Parathyroid adenoma (tissue), 2 donors: Measurements from ENCODE around the gene MAD1L1.

ENCODE experiments used
- H2AFZ ChIP-seq: fragments of 300-600 bp; sonication (generic); one replicate; pipeline ENCODE4 v1.7.0; 2017; ENCODE audit warnings: antibody characterized with exemption, mild to moderate bottlenecking
- H3K27ac ChIP-seq: fragments of 300-600 bp; sonication (generic); one replicate; pipeline ENCODE4 v1.7.0; 2017
- H3K27me3 ChIP-seq: fragments of 300-600 bp; sonication (generic); one replicate; pipeline ENCODE4 v1.7.0; 2017; ENCODE audit warnings: low read length; ENCODE audit not compliant: control insufficient read depth, insufficient read depth
- H3K36me3 ChIP-seq: fragments of 300-600 bp; sonication (generic); one replicate; pipeline ENCODE4 v1.7.0; 2017; ENCODE audit warnings: low read length; ENCODE audit not compliant: control insufficient read depth, insufficient read depth
- H3K4me1 ChIP-seq: fragments of 300-600 bp; sonication (generic); one replicate; pipeline ENCODE4 v1.7.0; 2017; ENCODE audit warnings: control low read depth
- H3K4me2 ChIP-seq: fragments of 300-600 bp; sonication (generic); one replicate; pipeline ENCODE4 v1.7.0; 2017; ENCODE audit warnings: low read length
- H3K4me3 ChIP-seq: fragments of 300-600 bp; sonication (generic); one replicate; pipeline ENCODE4 v1.7.0; 2017; ENCODE audit warnings: low read depth, low read length
- H3K79me2 ChIP-seq: fragments of 300-600 bp; sonication (generic); one replicate; pipeline ENCODE4 v1.7.0; 2017; ENCODE audit warnings: control low read depth
- H3K9ac ChIP-seq: fragments of 300-600 bp; sonication (generic); one replicate; pipeline ENCODE4 v1.7.0; 2017; ENCODE audit warnings: mild to moderate bottlenecking
- H3K9me3 ChIP-seq: fragments of 300-600 bp; sonication (generic); one replicate; pipeline ENCODE4 v1.7.0; 2017; ENCODE audit warnings: low read length; ENCODE audit not compliant: control insufficient read depth
- TF ChIP-seq, protein P1 (sequence below): fragments of 300-600 bp; sonication (generic); IDR thresholded peaks from one replicate; pipeline ENCODE4 v1.7.0; 2017; ENCODE audit warnings: antibody characterized with exemption, mild to moderate bottlenecking
- donor health status: primary hyperparathyroidism.

MAD1L1 gene

GRCh38 chr7:2004841-2005725 is 227.7 kb downstream of the MAD1L1 start:
- Histone ChIP-seq H3K79me2 (no peaks in the 10 kb centered on the region), H3K9me3 (no peaks in the 10 kb centered on the region), H3K4me2 (no peak overlapping the region), H3K36me3 (no peaks in the 10 kb centered on the region), H2AFZ (no peak overlapping the region), H3K4me1 (no peaks in the 10 kb centered on the region), H3K9ac (no peak overlapping the region), H3K27me3 (no peaks in the 10 kb centered on the region), H3K4me3 (no peak overlapping the region), H3K27ac (no peak overlapping the region)
- TF ChIP-seq, protein P1, sequence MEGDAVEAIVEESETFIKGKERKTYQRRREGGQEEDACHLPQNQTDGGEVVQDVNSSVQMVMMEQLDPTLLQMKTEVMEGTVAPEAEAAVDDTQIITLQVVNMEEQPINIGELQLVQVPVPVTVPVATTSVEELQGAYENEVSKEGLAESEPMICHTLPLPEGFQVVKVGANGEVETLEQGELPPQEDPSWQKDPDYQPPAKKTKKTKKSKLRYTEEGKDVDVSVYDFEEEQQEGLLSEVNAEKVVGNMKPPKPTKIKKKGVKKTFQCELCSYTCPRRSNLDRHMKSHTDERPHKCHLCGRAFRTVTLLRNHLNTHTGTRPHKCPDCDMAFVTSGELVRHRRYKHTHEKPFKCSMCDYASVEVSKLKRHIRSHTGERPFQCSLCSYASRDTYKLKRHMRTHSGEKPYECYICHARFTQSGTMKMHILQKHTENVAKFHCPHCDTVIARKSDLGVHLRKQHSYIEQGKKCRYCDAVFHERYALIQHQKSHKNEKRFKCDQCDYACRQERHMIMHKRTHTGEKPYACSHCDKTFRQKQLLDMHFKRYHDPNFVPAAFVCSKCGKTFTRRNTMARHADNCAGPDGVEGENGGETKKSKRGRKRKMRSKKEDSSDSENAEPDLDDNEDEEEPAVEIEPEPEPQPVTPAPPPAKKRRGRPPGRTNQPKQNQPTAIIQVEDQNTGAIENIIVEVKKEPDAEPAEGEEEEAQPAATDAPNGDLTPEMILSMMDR, result no peak

DNA sequence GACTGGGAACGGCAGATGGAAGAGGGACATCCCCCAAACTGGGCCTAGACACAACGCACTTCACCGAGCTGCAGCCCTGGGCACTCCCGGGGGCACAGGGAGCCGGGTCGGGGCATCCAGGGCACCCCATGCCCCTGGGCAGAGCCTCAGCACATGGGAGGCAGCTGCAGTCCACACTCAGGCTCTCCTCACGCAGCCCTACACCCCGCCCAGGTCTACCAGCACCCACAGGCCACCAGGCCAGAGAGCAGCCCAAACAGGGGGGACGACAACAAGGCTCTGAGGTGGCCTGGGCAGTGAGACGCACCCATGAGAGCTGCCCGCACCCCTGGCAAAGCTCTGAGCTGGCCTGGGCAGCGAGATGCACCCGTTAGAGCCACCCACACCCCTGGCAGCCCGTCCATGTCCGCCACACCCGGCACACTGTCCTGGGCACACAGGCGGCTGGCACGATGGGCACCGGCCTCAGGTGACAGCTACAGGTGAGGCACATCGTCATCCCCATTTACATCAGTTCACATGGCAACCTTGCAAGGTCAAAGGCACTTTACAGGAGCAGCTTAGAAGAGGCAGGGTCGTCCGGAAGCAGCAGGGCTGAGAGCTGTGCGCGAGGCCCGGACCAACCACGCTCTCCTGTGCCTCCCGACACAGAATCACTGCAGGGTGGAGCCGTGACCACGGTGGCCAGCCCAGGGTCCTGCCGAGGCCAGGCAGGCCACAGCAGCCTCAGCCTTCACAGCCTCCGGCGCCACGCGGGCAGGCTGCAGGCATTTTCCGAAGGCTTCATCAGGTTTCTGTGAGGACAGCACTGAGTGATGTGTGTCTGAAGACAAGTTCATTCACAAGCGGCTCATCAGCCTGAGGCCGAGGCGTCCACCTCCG is 228.6 kb downstream of the MAD1L1 start:
- H3K79me2 ChIP-seq, result no peaks in the 10 kb centered on the region

GRCh38 chr7:2003451-2003930 is 229.3 kb downstream of the MAD1L1 start:
- Histone ChIP-seq H3K27ac (no peak overlapping the region), H3K4me1 (no peaks in the 10 kb centered on the region), H3K36me3 (no peaks in the 10 kb centered on the region), H2AFZ (no peak overlapping the region), H3K9me3 (no peaks in the 10 kb centered on the region), H3K4me2 (no peak overlapping the region), H3K79me2 (no peaks in the 10 kb centered on the region), H3K27me3 (no peaks in the 10 kb centered on the region), H3K9ac (no peak overlapping the region), H3K4me3 (no peak overlapping the region)
- TF ChIP-seq, protein P1, result no peak

More for the DNA sequence above, 228.6 kb downstream of the MAD1L1 start:
- no peak overlapping the region for H2AFZ ChIP-seq
- H3K27ac ChIP-seq, result no peak overlapping the region
- H3K4me1 ChIP-seq, result no peaks in the 10 kb centered on the region
- no peaks in the 10 kb centered on the region for H3K9me3 ChIP-seq
- no peak overlapping the region for H3K4me2 ChIP-seq
- H3K36me3 ChIP-seq, result no peaks in the 10 kb centered on the region
- no peak overlapping the region for H3K4me3 ChIP-seq
- no peaks in the 10 kb centered on the region for H3K27me3 ChIP-seq
- TF ChIP-seq, protein P1, result no peak
- no peak overlapping the region for H3K9ac ChIP-seq

DNA sequence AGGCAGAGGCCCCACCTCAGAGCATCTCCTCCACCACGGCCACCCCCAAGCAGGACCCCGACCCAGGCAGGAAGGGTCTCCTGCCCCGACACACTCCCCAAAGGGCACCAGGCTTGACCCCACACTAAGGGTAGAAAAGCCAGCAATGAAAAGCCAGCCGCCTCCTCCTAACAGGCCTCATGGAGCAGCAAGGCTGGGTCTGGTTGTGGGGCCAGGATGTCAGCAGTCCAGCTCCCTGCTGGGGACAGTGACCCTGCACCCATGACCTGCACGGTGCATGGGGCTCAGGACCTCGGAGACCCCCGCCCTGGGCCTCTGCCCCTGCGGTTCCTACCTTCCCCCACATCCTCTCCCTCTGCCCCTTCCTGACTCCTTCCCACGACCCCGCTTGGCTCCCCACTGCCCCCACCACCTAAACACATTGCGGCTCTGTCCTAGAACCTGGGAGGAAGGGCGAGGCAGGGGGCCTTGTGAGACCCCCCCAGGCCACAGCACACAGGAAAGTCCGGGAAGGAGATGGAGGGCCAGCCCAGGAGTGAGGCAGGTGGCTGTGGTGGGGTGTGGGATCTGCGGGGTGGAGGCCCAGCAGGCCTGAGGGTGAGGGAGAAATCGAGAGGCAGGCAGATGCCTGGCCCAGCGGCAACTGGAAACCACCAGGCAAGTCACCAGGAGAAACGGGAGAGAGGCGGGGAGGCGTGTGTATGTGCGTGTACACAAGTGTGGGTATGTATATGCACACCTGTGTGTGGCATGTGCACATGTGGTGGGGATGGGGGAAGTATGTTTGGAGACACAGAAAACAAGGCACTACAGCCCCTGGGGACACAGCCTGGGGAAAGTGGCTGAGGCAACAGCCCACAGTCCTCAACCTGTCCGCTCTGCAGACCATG is 229.9 kb downstream of the MAD1L1 start:
- no peaks in the 10 kb centered on the region for H3K79me2 ChIP-seq
- H3K9me3 ChIP-seq, result no peaks in the 10 kb centered on the region
- H3K4me3 ChIP-seq, result no peak overlapping the region
- no peaks in the 10 kb centered on the region for H3K4me1 ChIP-seq
- no peak overlapping the region for H2AFZ ChIP-seq
- no peaks in the 10 kb centered on the region for H3K27me3 ChIP-seq
- no peak overlapping the region for H3K27ac ChIP-seq
- TF ChIP-seq, protein P1, result no peak
- no peak overlapping the region for H3K4me2 ChIP-seq
- no peak overlapping the region for H3K9ac ChIP-seq
- no peaks in the 10 kb centered on the region for H3K36me3 ChIP-seq
